GM23248 (cell line): ENCODE data around the gene SRMS. TPM values are rescaled to one million over a fixed set of nuclear protein-coding genes. Genes with fewer than 3 reads are reported as not detected.

Source experiments
- DNase-seq: peaks from one replicate; pipeline ENCODE4 v3.0.0-alpha.2; 2015
- H2AFZ ChIP-seq: fragments of 200-600 bp; sonication (generic); 2 replicates; pipeline ENCODE4 v1.6.1; 2016; ENCODE audit warnings: antibody characterized with exemption
- H3F3A ChIP-seq: fragments of 200-600 bp; sonication (generic); 2 replicates; pipeline ENCODE4 v1.6.1; 2016; ENCODE audit warnings: mild to moderate bottlenecking, antibody characterized with exemption, mixed run types; ENCODE audit not compliant: insufficient read depth
- H3K27ac ChIP-seq: fragments of 200-600 bp; sonication (generic); 2 replicates; pipeline ENCODE4 v1.5.1; 2016; ENCODE audit warnings: mild to moderate bottlenecking
- H3K27me3 ChIP-seq: fragments of 200-600 bp; sonication (generic); replicated peaks from 2 replicates; pipeline ENCODE4 v1.6.1; 2016; ENCODE audit warnings: mild to moderate bottlenecking; ENCODE audit not compliant: insufficient read depth
- H3K36me3 ChIP-seq: fragments of 200-600 bp; sonication (generic); 2 replicates; pipeline ENCODE4 v1.6.1; 2016; ENCODE audit warnings: low read depth, mild to moderate bottlenecking
- H3K4me1 ChIP-seq: fragments of 200-600 bp; sonication (generic); 2 replicates; pipeline ENCODE4 v1.6.1; 2016; ENCODE audit warnings: mild to moderate bottlenecking; ENCODE audit not compliant: insufficient read depth
- H3K4me2 ChIP-seq: fragments of 200-600 bp; sonication (generic); one replicate; pipeline ENCODE4 v1.6.1; 2016; ENCODE audit warnings: mild to moderate bottlenecking; ENCODE audit not compliant: unreplicated experiment
- H3K4me3 ChIP-seq: fragments of 200-600 bp; sonication (generic); 2 replicates; pipeline ENCODE4 v1.5.1; 2016; ENCODE audit warnings: mild to moderate bottlenecking
- H3K79me2 ChIP-seq: fragments of 200-600 bp; sonication (generic); 2 replicates; pipeline ENCODE4 v1.6.1; 2016; ENCODE audit warnings: mild to moderate bottlenecking; ENCODE audit not compliant: insufficient read depth
- H3K9ac ChIP-seq: fragments of 200-600 bp; sonication (generic); 2 replicates; pipeline ENCODE4 v1.6.1; 2016; ENCODE audit warnings: mild to moderate bottlenecking
- H3K9me2 ChIP-seq: fragments of 200-600 bp; sonication (generic); 2 replicates; pipeline ENCODE4 v1.6.1; 2016; ENCODE audit warnings: mixed run types, mild to moderate bottlenecking, moderate library complexity; ENCODE audit not compliant: insufficient read depth
- H3K9me3 ChIP-seq: fragments of 200-600 bp; sonication (generic); one replicate; pipeline ENCODE4 v1.6.1; 2017; ENCODE audit warnings: low read depth
- H4K20me1 ChIP-seq: fragments of 200-600 bp; sonication (generic); 2 replicates; pipeline ENCODE4 v1.6.0; 2016; ENCODE audit not compliant: insufficient read depth
- EZH2 ChIP-seq: fragments of 200-600 bp; sonication (generic); IDR thresholded peaks from 2 replicates; pipeline ENCODE4 v1.6.1; 2018; ENCODE audit warnings: antibody characterized with exemption, mild to moderate bottlenecking; ENCODE audit not compliant: insufficient read depth, poor library complexity, severe bottlenecking
- EZH2phosphoT487 ChIP-seq: fragments of 200-600 bp; sonication (generic); IDR thresholded peaks from 2 replicates; pipeline ENCODE4 v1.6.1; 2018; ENCODE audit warnings: antibody characterized with exemption, moderate library complexity, mild to moderate bottlenecking, low read depth; ENCODE audit not compliant: insufficient read depth
- WGBS, 2 experiments: methylation state at CpG; one replicate each; pipeline ENCODE4 v1.1.6; 2015 to 2017; ENCODE audit warnings: low lambda C conversion rate in 2 of 2, low coverage in 1 of 2; ENCODE audit errors: missing lambda C conversion rate in 2 of 2; 5-methylcytosine and 5-hydroxymethylcytosine counted together
- in situ Hi-C: fragments of 300-500 bp; cut with MboI; formaldehyde crosslinking; loops from 2 replicates; pipeline ENCODE4 v1.15.0; 2020
- polyA plus RNA-seq: library from polyadenylated mRNA; unstranded; fragments of >200 nt; fragmentation: Nextera tagmentation; extraction: Ambion mirVana; gene quantifications from 2 replicates; pipeline ENCODE4 v1.2.1, GENCODE V29; 2016
- total RNA-seq: library from RNA; depleted of rRNA; stranded (reverse); fragments of >200 nt; shearing (Covaris generic); gene quantifications from 2 replicates; pipeline ENCODE4 v1.2.3, GENCODE V29; 2014; rRNA removed

Gene SRMS
- not detected in 2 replicates for total RNA-seq
- not detected in 2 replicates for polyA plus RNA-seq

GRCh38 chr20:63547725-63548480, at the start of gene SRMS:
TSS of gene SRMS (minus strand) at chr20:63547749. CDS start at chr20:63547463, 286 bp downstream.
- Histone ChIP-seq H3K36me3 (no peaks in the 10 kb centered on the region), H3K4me1 (no peaks in the 10 kb centered on the region), H3K9me3 (no peaks in the 10 kb centered on the region), H4K20me1 (no peaks in the 10 kb centered on the region), H3K9me2 (no peaks in the 10 kb centered on the region), H3K9ac (no peak within 1 kb of the TSS), H3K27ac (no peak within 1 kb of the TSS), H3K79me2 (no peaks in the 10 kb centered on the region), H3F3A (0 out of 2 replicates have a peak, but pooled peaks cover 8% of the 10 kb centered on the region), H2AFZ (no peak within 1 kb of the TSS), H3K27me3 (no peaks in the 10 kb centered on the region; the same call in 1 of the 2 replicates), H3K4me3 (no peak within 1 kb of the TSS), H3K4me2 (no peak within 1 kb of the TSS)
- 43 to 44% methylated on average over 24 to 30 of the region's 35 CpGs for WGBS, 2 experiments
- DNase-seq: no peak
- in situ Hi-C loops: no loop called here
- TF ChIP-seq EZH2 (no peak), EZH2phosphoT487 (no peak)

GRCh38 chr20:63596423-63596822, 48.9 kb upstream of the SRMS start:
- Histone ChIP-seq H2AFZ (no peak overlapping the region), H3K9ac (no peak overlapping the region), H3K9me3 (no peaks in the 10 kb centered on the region), H3K4me1 (peaks cover 16% of the 10 kb centered on the region), H3F3A (peaks cover 10% of the 10 kb centered on the region; the same call in 1 of the 2 replicates), H3K9me2 (no peaks in the 10 kb centered on the region), H3K79me2 (no peaks in the 10 kb centered on the region), H3K4me2 (no peak overlapping the region), H3K4me3 (no peak overlapping the region), H3K36me3 (peaks cover 13% of the 10 kb centered on the region), H3K27ac (no peak overlapping the region), H3K27me3 (no peaks in the 10 kb centered on the region), H4K20me1 (no peaks in the 10 kb centered on the region)
- in situ Hi-C loops: no loop called here
- 97 to 99% methylated on average over 6 of the region's 6 CpGs for WGBS, 2 experiments
- TF ChIP-seq EZH2 (no peak), EZH2phosphoT487 (no peak)
- no peak for DNase-seq

GRCh38 chr20:63595416-63596127, 48.0 kb upstream of the SRMS start:
- Histone ChIP-seq H4K20me1 (no peaks in the 10 kb centered on the region), H3K4me3 (no peak overlapping the region), H3K9ac (no peak overlapping the region), H3K27ac (no peak overlapping the region), H3K4me1 (peaks cover 16% of the 10 kb centered on the region), H3K9me2 (no peaks in the 10 kb centered on the region), H2AFZ (no peak overlapping the region), H3K27me3 (no peaks in the 10 kb centered on the region), H3F3A (peaks cover 10% of the 10 kb centered on the region; the same call in 1 of the 2 replicates), H3K9me3 (no peaks in the 10 kb centered on the region), H3K36me3 (peaks cover 9% of the 10 kb centered on the region; the same call in 1 of the 2 replicates), H3K4me2 (no peak overlapping the region), H3K79me2 (no peaks in the 10 kb centered on the region)
- no peak for TF ChIP-seq EZH2phosphoT487
- in situ Hi-C loops: no loop called here
- 93 to 95% methylated on average over 28 to 30 of the region's 30 CpGs for WGBS, 2 experiments
- no peak for DNase-seq

- Histone ChIP-seq H3F3A (peaks cover 10% of the 10 kb centered on the region; the same call in 1 of the 2 replicates), H3K9ac (no peak overlapping the region), H3K4me3 (no peak overlapping the region), H3K4me1 (peaks cover 12% of the 10 kb centered on the region), H3K9me3 (no peaks in the 10 kb centered on the region), H3K79me2 (no peaks in the 10 kb centered on the region), H3K27ac (peak overlapping the region; percentile 62), H3K4me2 (peak overlapping the region; percentile 2), H3K36me3 (peaks cover 7% of the 10 kb centered on the region; the same call in 1 of the 2 replicates), H2AFZ (no peak overlapping the region), H4K20me1 (no peaks in the 10 kb centered on the region), H3K9me2 (no peaks in the 10 kb centered on the region), H3K27me3 (no peaks in the 10 kb centered on the region)
- DNase-seq: peak; percentile 91
- in situ Hi-C loops: no loop called here
- 21% methylated on average over 10 of the region's 10 CpGs for WGBS, 2 experiments
- TF ChIP-seq EZH2 (no peak), EZH2phosphoT487 (0 out of 2 replicates have a peak, but pooled peaks have one; percentile 35)
These were observed 46.6 kb upstream of the SRMS start for GRCh38 chr20:63594043-63594561.
